Measurements from ENCODE around the gene WDR48.
A peak's percentile ranks its signal among the peaks of the same experiment; 100 is the strongest.

The WDR48 gene

GRCh38 chr3:39112535-39112934, 60.7 kb downstream of the WDR48 start:
- TF ChIP-seq POLR2A (IDR thresholded peaks at IDR 0.05; ENCODE audit: low read depth, low read length) (no peak), TAF1 (IDR thresholded peaks at IDR 0.05; ENCODE audit: borderline replicate concordance, low read depth, low read length) (no peak), POLR2AphosphoS5 (IDR thresholded peaks at IDR 0.05; ENCODE audit: low read depth, low read length) (no peak)
- FAIRE-seq (no peak), DNase-seq (ENCODE audit: insufficient read length) (no peak)

- no peak for FAIRE-seq
These were observed 61.5 kb downstream of the WDR48 start for GRCh38 chr3:39113291-39113690.

GRCh38 chr3:39114456-39114855, 62.6 kb downstream of the WDR48 start:
- DNase-seq (ENCODE audit: insufficient read length) = no peak
- TF ChIP-seq POLR2AphosphoS5 (IDR thresholded peaks at IDR 0.05; ENCODE audit: low read depth, low read length) (no peak), TAF1 (IDR thresholded peaks at IDR 0.05; ENCODE audit: borderline replicate concordance, low read depth, low read length) (no peak), POLR2A (IDR thresholded peaks at IDR 0.05; ENCODE audit: low read depth, low read length) (no peak)
- no peak for FAIRE-seq

More at GRCh38 chr3:39113291-39113690, 61.5 kb downstream of the WDR48 start:
- DNase-seq (ENCODE audit: insufficient read length) = no peak
- TF ChIP-seq POLR2A (IDR thresholded peaks at IDR 0.05; ENCODE audit: low read depth, low read length) = no peak
- no peak for TF ChIP-seq TAF1 (IDR thresholded peaks at IDR 0.05; ENCODE audit: borderline replicate concordance, low read depth, low read length)
- TF ChIP-seq POLR2AphosphoS5 (IDR thresholded peaks at IDR 0.05; ENCODE audit: low read depth, low read length) = no peak

DNA sequence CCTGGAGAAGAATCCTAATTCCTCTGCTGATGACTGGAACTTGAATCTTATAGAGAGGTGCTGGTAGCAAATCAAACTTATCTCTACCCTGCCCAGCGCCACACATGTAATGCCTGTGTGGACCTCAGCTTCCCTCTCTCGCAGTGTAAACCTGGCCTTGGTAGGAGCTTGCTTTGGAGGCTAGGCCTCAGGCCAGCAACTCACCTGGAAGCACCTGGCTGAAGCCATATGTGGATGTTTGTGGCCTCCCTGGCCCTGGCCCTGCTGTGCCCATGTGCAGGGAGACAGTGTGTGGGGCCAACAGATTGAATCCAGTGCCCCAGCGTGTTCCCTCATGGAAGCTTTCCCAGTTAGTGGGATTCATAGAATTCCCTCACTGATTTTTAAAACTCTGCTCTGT, 64.1 kb downstream of the WDR48 start:
- no peak for FAIRE-seq
- no peak for DNase-seq (ENCODE audit: insufficient read length)
- TF ChIP-seq POLR2A (IDR thresholded peaks at IDR 0.05; ENCODE audit: low read depth, low read length) = no peak
- no peak for TF ChIP-seq POLR2AphosphoS5 (IDR thresholded peaks at IDR 0.05; ENCODE audit: low read depth, low read length)
- no peak for TF ChIP-seq TAF1 (IDR thresholded peaks at IDR 0.05; ENCODE audit: borderline replicate concordance, low read depth, low read length)

GRCh38 chr3:39118079-39118478, 66.3 kb downstream of the WDR48 start:
- no peak for TF ChIP-seq POLR2A (IDR thresholded peaks at IDR 0.05; ENCODE audit: low read depth, low read length)
- TF ChIP-seq TAF1 (IDR thresholded peaks at IDR 0.05; ENCODE audit: borderline replicate concordance, low read depth, low read length) = no peak
- TF ChIP-seq POLR2AphosphoS5 (IDR thresholded peaks at IDR 0.05; ENCODE audit: low read depth, low read length) = no peak
- FAIRE-seq (peak; percentile 36), DNase-seq (ENCODE audit: insufficient read length) (no peak)

GRCh38 chr3:39118931-39119660, 67.3 kb downstream of the WDR48 start:
- FAIRE-seq = no peak
- TF ChIP-seq POLR2AphosphoS5 (IDR thresholded peaks at IDR 0.05; ENCODE audit: low read depth, low read length) = no peak
- TF ChIP-seq TAF1 (IDR thresholded peaks at IDR 0.05; ENCODE audit: borderline replicate concordance, low read depth, low read length) = no peak
- no peak for TF ChIP-seq POLR2A (IDR thresholded peaks at IDR 0.05; ENCODE audit: low read depth, low read length)
- no peak for DNase-seq (ENCODE audit: insufficient read length)

DNA sequence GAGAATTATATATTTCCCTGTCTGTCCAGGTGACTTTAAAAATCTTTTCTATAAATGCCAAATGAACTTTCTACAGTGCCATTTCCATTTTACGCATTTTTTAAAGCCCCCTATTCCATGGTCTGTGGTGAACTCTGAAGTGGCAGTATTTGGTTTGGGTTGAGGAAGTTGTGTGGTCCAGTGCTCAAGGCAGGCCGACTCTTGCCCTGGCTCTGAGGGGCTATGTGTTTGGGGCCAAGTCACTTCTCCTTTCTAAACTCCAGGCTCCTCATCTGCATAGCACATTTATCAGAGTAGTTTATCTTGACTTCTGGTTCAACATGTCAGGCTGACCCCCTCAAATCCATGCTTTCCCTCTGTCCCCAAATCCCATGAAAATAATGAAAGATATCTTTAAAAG, 69.8 kb downstream of the WDR48 start:
- DNase-seq (ENCODE audit: insufficient read length) (no peak), FAIRE-seq (no peak)
- TF ChIP-seq POLR2AphosphoS5 (IDR thresholded peaks at IDR 0.05; ENCODE audit: low read depth, low read length) (no peak), POLR2A (IDR thresholded peaks at IDR 0.05; ENCODE audit: low read depth, low read length) (no peak), TAF1 (IDR thresholded peaks at IDR 0.05; ENCODE audit: borderline replicate concordance, low read depth, low read length) (no peak)

GRCh38 chr3:39122813-39123212, 71.0 kb downstream of the WDR48 start:
- DNase-seq (ENCODE audit: insufficient read length) = no peak
- no peak for TF ChIP-seq POLR2A (IDR thresholded peaks at IDR 0.05; ENCODE audit: low read depth, low read length)
- TF ChIP-seq POLR2AphosphoS5 (IDR thresholded peaks at IDR 0.05; ENCODE audit: low read depth, low read length) = no peak
- no peak for TF ChIP-seq TAF1 (IDR thresholded peaks at IDR 0.05; ENCODE audit: borderline replicate concordance, low read depth, low read length)
- FAIRE-seq = peak; percentile 93

DNA sequence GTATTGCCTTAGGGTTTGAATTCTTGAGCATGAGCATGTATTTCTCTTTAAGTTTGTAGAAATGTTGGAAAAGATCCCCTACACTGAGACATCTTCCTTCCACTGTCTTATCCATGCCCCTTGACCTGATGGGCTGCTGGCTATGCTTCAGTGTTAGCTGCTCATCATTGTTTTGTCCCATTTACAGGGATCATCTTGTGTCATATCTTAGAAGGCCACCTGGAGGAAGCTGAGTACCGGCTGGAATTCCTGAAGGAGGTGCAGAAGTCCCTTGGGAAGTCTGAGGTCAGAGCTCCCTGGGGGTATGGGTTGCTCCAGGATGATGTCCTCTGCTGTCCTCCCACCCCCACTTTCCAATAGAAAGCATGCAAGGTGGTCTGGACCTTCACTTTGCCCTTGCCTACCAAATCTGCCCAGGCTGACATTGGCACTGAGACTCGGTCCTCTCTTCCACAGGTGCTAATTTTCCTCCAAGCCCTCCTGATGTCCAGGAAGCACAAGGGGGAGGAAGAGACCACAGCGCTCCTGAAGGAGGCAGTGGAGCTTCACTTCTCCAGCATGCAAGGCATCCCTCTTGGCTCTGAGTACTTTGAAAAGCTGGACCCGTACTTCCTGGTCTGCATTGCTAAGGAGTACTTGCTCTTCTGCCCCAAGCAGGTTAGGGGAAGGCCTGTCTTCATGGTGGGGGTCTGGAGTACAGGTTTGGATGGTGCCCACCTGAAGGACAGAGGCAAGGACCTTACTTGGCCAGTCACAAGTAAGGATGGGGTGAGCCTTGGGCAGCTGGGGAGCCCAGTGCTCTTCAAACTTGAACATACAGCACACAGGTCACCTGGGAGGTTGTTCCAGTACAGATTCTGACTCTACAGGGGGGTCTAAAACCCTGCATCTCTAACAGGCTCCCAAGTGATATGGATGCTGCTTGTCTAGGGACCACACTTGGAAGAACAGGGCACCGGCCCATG, 73.3 kb downstream of the WDR48 start:
- TF ChIP-seq POLR2A (IDR thresholded peaks at IDR 0.05; ENCODE audit: low read depth, low read length) = no peak
- no peak for TF ChIP-seq POLR2AphosphoS5 (IDR thresholded peaks at IDR 0.05; ENCODE audit: low read depth, low read length)
- no peak for TF ChIP-seq TAF1 (IDR thresholded peaks at IDR 0.05; ENCODE audit: borderline replicate concordance, low read depth, low read length)
- no peak for DNase-seq (ENCODE audit: insufficient read length)
- FAIRE-seq = no peak

DNA sequence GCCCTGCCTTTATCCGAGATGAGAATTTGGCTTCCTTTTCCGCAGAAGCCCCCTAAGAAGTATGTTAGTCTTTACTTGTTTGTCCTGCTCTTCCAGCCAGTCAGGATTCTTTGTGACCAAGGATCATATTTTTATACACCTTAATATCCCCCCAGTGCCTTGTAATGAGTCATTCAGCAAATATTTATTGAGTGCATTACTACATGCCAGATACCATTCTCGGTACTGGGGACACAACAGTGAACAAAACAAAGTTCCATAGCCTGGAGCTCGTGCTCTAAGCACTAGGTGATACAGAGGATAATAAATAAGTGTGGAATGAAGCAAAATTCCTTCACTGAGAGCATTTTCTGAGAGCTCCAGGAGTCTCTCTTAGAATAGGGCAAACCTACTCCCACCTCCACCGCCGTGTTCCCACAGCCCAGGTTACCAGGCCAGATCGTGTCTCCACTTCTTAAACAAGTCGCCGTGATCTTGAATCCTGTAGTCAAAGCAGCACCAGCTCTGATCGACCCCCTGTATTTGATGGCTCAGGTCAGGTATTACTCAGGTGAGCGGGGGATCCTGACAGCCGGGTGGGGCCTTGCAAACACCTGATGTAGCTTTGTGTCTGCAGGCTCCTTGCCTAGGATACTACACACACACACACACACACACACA, 74.2 kb downstream of the WDR48 start:
- FAIRE-seq (no peak), DNase-seq (ENCODE audit: insufficient read length) (no peak)
- no peak for TF ChIP-seq TAF1 (IDR thresholded peaks at IDR 0.05; ENCODE audit: borderline replicate concordance, low read depth, low read length)
- TF ChIP-seq POLR2AphosphoS5 (IDR thresholded peaks at IDR 0.05; ENCODE audit: low read depth, low read length) = no peak

DNA sequence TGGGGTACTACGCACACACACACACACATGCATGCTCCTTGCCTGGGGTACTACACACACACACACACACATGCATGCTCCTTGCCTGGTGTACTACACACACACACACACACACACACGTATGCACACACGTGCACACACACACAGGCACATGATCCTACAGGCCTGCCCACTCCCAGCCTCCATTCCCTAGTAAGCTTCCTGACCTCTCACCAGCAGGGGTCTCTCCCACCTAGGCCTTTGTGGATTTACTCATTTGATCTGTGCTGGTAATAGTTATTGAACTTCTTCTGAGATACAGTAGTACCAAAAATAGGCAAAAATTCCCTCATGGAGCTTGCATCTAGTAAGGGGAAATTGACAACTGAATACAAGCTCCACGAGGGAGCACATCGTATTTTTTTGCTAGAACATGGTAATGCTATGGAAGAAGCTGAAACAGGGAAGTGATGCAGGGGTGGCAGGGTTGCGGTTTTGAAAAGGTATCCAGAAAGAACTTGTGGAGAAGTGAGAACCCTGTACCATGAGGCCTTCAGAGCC, 74.8 kb downstream of the WDR48 start:
- FAIRE-seq (peak; percentile 62), DNase-seq (ENCODE audit: insufficient read length) (no peak)
- TF ChIP-seq TAF1 (IDR thresholded peaks at IDR 0.05; ENCODE audit: borderline replicate concordance, low read depth, low read length) = no peak
- TF ChIP-seq POLR2AphosphoS5 (IDR thresholded peaks at IDR 0.05; ENCODE audit: low read depth, low read length) = no peak
- TF ChIP-seq POLR2A (IDR thresholded peaks at IDR 0.05; ENCODE audit: low read depth, low read length) = no peak
